DOHH2 (cell line): ENCODE measurements around the gene ZBTB25.

Experiments used
- CTCF ChIP-seq: fragments of 200-600 bp; sonication (generic); IDR thresholded peaks from one replicate; pipeline ENCODE4 v1.5.1; 2014; ENCODE audit warnings: antibody characterized with exemption, mild to moderate bottlenecking, low read depth, low read length; ENCODE audit not compliant: poor library complexity, severe bottlenecking
- EZH2phosphoT487 ChIP-seq: fragments of 200-600 bp; sonication (generic); IDR thresholded peaks from 2 replicates; pipeline ENCODE4 v1.6.1; 2017; ENCODE audit warnings: borderline replicate concordance, mild to moderate bottlenecking, antibody characterized with exemption, low read length, moderate library complexity, mixed read lengths

- no peak for TF ChIP-seq CTCF
- TF ChIP-seq EZH2phosphoT487: no peak
Measured at GRCh38 chr14:64520699-64521098, 17.1 kb upstream of the ZBTB25 start.
